Fibroblast of villous mesenchyme (primary cell): ENCODE results near the gene GRB7. TPM values are rescaled to one million over a fixed set of nuclear protein-coding genes. Genes with fewer than 3 reads are reported as not detected.
"Not testable (repeated sequence)": the region's sequence is repeated elsewhere in the genome, so short reads cannot be mapped to it uniquely, and the experiment has no call there.

Experiments used
- DNase-seq: peaks from one replicate; pipeline ENCODE4 v3.0.0-alpha.2; 2010; ENCODE audit warnings: low read depth
- H3K4me3 ChIP-seq: 2 replicates; pipeline ENCODE4 v1.5.1; 2011; ENCODE audit warnings: low read depth, mild to moderate bottlenecking, low read length
- total RNA-seq: library from RNA; depleted of rRNA; stranded (reverse); fragments of >200 nt; gene quantifications from 2 replicates; pipeline ENCODE4 v1.2.3, GENCODE V29; 2012
- TF ChIP-seq, protein P1 (sequence below): IDR thresholded peaks from 2 replicates; pipeline ENCODE4 v1.5.1; 2012; ENCODE audit warnings: low read depth, mild to moderate bottlenecking, low read length; ENCODE audit not compliant: insufficient read depth

GRB7 gene
- total RNA-seq, 1 donor, result 1.3 TPM

DNA sequence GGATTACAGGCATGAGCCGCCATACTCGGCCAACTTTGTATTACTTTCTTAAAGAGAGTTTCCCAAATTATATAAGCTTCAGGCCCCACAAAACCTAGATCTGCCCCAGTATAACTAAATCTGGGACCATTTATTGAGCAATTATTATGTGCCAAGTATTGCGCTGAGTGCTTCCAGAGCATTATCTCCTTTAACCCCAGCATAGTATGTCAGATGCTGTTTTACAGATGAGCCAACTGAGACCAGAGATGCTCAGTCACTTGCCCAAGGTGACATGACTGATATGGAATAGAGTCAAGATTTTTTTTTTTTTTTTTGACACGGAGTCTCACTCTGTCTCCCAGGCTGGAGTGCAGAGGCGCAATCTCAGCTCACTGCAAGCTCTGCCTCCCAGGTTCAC is 39.8 kb upstream of the GRB7 start:
- TF ChIP-seq, protein P1, sequence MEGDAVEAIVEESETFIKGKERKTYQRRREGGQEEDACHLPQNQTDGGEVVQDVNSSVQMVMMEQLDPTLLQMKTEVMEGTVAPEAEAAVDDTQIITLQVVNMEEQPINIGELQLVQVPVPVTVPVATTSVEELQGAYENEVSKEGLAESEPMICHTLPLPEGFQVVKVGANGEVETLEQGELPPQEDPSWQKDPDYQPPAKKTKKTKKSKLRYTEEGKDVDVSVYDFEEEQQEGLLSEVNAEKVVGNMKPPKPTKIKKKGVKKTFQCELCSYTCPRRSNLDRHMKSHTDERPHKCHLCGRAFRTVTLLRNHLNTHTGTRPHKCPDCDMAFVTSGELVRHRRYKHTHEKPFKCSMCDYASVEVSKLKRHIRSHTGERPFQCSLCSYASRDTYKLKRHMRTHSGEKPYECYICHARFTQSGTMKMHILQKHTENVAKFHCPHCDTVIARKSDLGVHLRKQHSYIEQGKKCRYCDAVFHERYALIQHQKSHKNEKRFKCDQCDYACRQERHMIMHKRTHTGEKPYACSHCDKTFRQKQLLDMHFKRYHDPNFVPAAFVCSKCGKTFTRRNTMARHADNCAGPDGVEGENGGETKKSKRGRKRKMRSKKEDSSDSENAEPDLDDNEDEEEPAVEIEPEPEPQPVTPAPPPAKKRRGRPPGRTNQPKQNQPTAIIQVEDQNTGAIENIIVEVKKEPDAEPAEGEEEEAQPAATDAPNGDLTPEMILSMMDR, result no peak
- DNase-seq, result no peak

DNA sequence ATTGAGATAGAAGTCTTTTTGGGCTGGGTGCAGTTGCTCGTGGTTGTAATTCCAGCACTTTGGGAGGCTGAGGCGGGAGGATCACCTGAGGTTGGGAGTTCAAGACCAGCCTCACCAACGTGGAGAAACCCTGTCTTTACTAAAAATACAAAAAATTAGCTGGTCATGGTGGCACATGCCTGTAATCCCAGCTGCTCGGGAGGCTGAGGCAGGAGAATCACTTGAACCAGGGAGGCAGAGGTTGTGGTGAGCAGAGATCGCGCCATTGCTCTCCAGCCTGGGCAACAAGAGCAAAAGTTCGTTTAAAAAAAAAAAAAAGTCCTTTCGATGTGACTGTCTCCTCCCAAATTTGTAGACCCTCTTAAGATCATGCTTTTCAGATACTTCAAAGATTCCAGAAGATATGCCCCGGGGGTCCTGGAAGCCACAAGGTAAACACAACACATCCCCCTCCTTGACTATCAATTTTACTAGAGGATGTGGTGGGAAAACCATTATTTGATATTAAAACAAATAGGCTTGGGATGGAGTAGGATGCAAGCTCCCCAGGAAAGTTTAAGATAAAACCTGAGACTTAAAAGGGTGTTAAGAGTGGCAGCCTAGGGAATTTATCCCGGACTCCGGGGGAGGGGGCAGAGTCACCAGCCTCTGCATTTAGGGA is 38.5 kb upstream of the GRB7 start:
- DNase-seq, result not testable (repeated sequence)
- H3K4me3 ChIP-seq, result peak overlapping the region; percentile 83

More for the DNA sequence above, 39.8 kb upstream of the GRB7 start:
- no peak overlapping the region for H3K4me3 ChIP-seq

DNA sequence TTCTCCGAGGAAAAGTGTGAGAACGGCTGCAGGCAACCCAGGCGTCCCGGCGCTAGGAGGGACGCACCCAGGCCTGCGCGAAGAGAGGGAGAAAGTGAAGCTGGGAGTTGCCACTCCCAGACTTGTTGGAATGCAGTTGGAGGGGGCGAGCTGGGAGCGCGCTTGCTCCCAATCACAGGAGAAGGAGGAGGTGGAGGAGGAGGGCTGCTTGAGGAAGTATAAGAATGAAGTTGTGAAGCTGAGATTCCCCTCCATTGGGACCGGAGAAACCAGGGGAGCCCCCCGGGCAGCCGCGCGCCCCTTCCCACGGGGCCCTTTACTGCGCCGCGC is 38.0 kb upstream of the GRB7 start, which contains the start of gene ERBB2:
Gene ERBB2 (plus strand): TSS at position 247 of the 330 bp plus-strand sequence. CDS start 175 bp downstream, outside the sequence.
- peak within 1 kb of the TSS; percentile 83 for H3K4me3 ChIP-seq
- TF ChIP-seq, protein P1, result no peak
- DNase-seq, result peak; percentile 74

DNA sequence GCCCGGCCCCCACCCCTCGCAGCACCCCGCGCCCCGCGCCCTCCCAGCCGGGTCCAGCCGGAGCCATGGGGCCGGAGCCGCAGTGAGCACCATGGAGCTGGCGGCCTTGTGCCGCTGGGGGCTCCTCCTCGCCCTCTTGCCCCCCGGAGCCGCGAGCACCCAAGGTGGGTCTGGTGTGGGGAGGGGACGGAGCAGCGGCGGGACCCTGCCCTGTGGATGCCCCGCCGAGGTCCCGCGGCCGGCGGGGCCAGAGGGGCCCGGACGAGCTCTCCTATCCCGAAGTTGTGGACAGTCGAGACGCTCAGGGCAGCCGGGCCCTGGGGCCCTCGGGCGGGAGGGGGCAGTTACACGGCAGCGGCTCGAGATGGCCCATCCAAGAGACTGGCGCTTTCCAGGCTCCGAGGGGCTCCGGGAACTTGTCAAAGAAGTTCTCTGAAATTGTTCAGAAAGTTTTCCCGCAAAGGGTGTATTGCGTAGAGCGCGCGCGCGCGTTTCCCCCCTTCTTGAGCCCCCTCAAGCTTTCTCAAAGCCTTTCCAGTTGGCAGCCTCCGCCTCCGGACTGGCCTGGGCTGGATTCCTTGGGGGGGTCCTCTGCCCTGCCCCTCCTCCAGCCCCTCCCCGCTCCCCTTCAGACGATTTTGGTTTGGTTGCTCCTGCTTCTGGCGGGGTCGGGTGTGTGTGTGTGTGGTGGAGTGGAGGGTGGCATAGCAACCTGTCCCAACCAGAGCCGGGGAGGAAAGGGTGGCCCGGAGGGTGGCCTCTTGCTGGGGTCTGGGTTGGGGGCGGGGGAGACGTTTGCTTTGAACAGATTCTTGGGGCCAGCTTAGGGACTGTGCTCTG is 37.4 kb upstream of the GRB7 start:
- peak overlapping the region; percentile 83 for H3K4me3 ChIP-seq
- peak; percentile 35 for DNase-seq
- TF ChIP-seq, protein P1, result no peak

DNA sequence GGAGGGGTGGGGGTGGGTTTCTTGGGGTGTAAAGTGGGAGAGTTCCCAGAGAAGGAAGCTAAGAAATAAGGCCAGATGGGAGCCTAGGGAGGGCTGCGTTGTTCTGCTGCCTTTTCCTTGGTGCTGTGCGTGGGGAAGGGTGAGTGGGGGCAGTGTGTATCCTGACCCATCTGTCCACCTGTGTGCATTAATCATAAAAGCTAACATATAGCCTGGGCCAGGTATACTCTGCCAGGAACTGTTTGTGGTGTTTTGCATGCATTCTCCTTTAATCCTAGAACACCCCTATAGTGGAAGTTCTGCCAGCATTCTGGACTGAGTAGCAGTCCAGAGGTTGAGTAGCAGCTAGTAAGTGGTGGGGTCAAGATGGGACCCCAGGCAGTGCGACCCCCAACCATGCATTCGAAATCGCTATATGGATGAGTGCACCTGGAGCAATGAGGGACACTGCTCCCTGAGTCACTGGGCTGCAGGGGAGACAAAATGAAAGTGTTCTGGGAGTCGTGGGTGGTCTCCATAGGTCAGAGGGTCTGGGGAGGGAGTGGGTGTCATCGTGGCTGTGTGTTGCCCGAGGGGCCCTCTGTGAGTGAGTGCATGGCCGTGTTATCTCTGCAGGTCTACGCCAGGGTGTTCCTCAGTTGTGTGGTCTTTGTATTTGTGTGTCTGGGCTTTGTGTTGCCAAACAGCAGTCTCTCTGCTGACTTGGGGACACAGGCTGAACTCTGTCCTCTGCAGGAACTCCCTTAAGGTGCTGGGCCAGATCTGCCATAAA is 36.5 kb upstream of the GRB7 start:
- TF ChIP-seq, protein P1, result no peak
- no peak for DNase-seq

DNA sequence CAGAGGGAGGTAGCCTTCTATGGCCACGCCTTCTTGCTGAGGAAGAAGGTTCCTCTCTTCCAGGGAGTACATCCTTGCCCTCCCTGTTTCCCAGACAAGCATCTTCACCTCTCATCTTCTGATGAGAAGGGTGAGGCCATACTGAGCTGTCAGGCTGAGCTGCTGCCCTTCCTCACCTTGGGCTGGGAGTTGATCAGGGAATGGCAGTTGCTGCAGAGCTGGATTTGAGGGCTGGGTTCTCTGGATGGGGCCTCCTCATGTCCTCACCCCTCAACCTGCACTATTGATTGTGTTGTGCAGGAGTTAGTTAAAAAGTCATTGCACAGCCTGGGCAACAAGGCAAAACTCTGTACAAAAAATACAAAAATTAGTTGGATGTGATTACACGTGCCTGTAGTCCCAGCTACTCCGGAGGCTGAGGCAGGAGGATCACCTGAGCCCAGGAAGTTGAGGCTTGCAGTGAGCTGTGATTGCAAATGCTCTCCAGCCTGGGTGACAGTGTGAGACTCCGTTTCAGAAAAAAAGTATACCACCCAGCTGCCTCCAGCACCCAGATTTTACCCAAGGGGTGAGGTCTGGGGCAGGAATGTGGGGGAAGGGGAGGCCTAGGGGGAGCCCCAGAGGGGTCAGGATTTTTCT is 35.8 kb upstream of the GRB7 start:
- no peak for DNase-seq
- TF ChIP-seq, protein P1, result no peak
- no peak overlapping the region for H3K4me3 ChIP-seq

More for the DNA sequence above, 36.5 kb upstream of the GRB7 start:
- peak overlapping the region; percentile 83 for H3K4me3 ChIP-seq
